Measurements from ENCODE around the gene DHX9. TPM values are rescaled to one million over a fixed set of nuclear protein-coding genes. Genes with fewer than 3 reads are reported as not detected.
A peak's percentile ranks its signal among the peaks of the same experiment; 100 is the strongest.

DHX9 gene
- total and polyA plus RNA-seq, 2 experiments from 2014 or later, result 151 to 262 TPM

- Histone ChIP-seq H3K4me1 (ENCODE audit: insufficient read depth) (no peaks in the 10 kb centered on the region; the same call in 1 of the 2 replicates), H4K20me1 (replicated peaks; ENCODE audit: insufficient read depth) (peaks cover 10% of the 10 kb centered on the region; the same call in 1 of the 2 replicates), H3K79me2 (replicated peaks; ENCODE audit: insufficient read depth) (no peaks in the 10 kb centered on the region), H3F3A (replicated peaks; ENCODE audit: low read depth) (peaks cover 27% of the 10 kb centered on the region), H3K27ac (ENCODE audit: low read depth) (peak overlapping the region; percentile 16; the same call in 1 of the 2 replicates), H3K4me2 (no peak overlapping the region), H2AFZ (no peak overlapping the region), H3K9me2 (ENCODE audit: insufficient read depth) (no peaks in the 10 kb centered on the region), H3K36me3 (ENCODE audit: insufficient read depth) (peaks cover 20% of the 10 kb centered on the region), H3K4me3 (no peak overlapping the region), H3K27me3 (ENCODE audit: insufficient read depth) (no peaks in the 10 kb centered on the region)
- ATAC-seq, result peak; percentile 18
- peaks cover 42% of the 10 kb centered on the region for H3K36me3 Mint-ChIP-seq (ENCODE audit: low read depth)
- peak; percentile 10 for DNase-seq (ENCODE audit: low spot score)
- no peak overlapping the region for H3K4me3 Mint-ChIP-seq
- no peak overlapping the region for H3K27ac Mint-ChIP-seq
- peaks cover 6% of the 10 kb centered on the region; the same call in 2 of the 3 replicates for H3K9me3 Mint-ChIP-seq
- TF ChIP-seq EZH2 (IDR thresholded peaks at IDR 0.05; ENCODE audit: low read depth, unreplicated experiment) (no peak), ETS1 (IDR thresholded peaks at IDR 0.05) (no peak), CREB1 (CRISPR knock-in tag; IDR thresholded peaks at IDR 0.05; ENCODE audit: low read depth) (no peak), REST (IDR thresholded peaks at IDR 0.05; ENCODE audit: unreplicated experiment) (no peak), ZNF114 (CRISPR knock-in tag; IDR thresholded peaks at IDR 0.05) (no peak), CTCF (conservative IDR thresholded peaks at IDR 0.05; ENCODE audit: low read depth in 2 of 2) (no peak)
- H3K27me3 Mint-ChIP-seq (ENCODE audit: insufficient read depth, low read depth, poor library complexity), result peaks cover 8% of the 10 kb centered on the region
- H3K4me1 Mint-ChIP-seq, result peaks cover 12% of the 10 kb centered on the region; the same call in 2 of the 3 replicates
Observed at GRCh38 chr1:182889997-182890396, 50.9 kb downstream of the DHX9 start.

GRCh38 chr1:182890927-182891610 lies 51.9 kb downstream of the DHX9 start:
- H4K20me1 ChIP-seq (replicated peaks; ENCODE audit: insufficient read depth), result peaks cover 5% of the 10 kb centered on the region; the same call in 1 of the 2 replicates
- Mint-ChIP-seq H3K4me3 (no peak overlapping the region), H3K9me3 (peaks cover 6% of the 10 kb centered on the region; the same call in 2 of the 3 replicates), H3K27ac (no peak overlapping the region), H3K27me3 (ENCODE audit: insufficient read depth, low read depth, poor library complexity) (peaks cover 8% of the 10 kb centered on the region), H3K4me1 (peaks cover 12% of the 10 kb centered on the region; the same call in 2 of the 3 replicates), H3K36me3 (ENCODE audit: low read depth) (peaks cover 32% of the 10 kb centered on the region)
- no peak overlapping the region for H3K4me3 ChIP-seq
- H3K27ac ChIP-seq (ENCODE audit: low read depth), result no peak overlapping the region
- H3F3A ChIP-seq (replicated peaks; ENCODE audit: low read depth), result peaks cover 23% of the 10 kb centered on the region
- no peak overlapping the region for H3K4me2 ChIP-seq
- no peaks in the 10 kb centered on the region for H3K27me3 ChIP-seq (ENCODE audit: insufficient read depth)
- no peaks in the 10 kb centered on the region for H3K9me2 ChIP-seq (ENCODE audit: insufficient read depth)
- peak; percentile 50 for DNase-seq (ENCODE audit: low spot score)
- no peak overlapping the region for H2AFZ ChIP-seq
- no peaks in the 10 kb centered on the region for H3K79me2 ChIP-seq (replicated peaks; ENCODE audit: insufficient read depth)
- no peaks in the 10 kb centered on the region; the same call in 1 of the 2 replicates for H3K4me1 ChIP-seq (ENCODE audit: insufficient read depth)
- ATAC-seq, result peak; percentile 50
- H3K36me3 ChIP-seq (ENCODE audit: insufficient read depth), result peaks cover 10% of the 10 kb centered on the region; the same call in 1 of the 2 replicates
- TF ChIP-seq ZNF114 (CRISPR knock-in tag; IDR thresholded peaks at IDR 0.05) (no peak), ZNF462 (CRISPR knock-in tag; IDR thresholded peaks at IDR 0.05) (no peak), EZH2 (IDR thresholded peaks at IDR 0.05; ENCODE audit: low read depth, unreplicated experiment) (no peak)
